GM18861 (cell line): Measurements from ENCODE around the gene GRM8.
A peak's percentile ranks its signal among the peaks of the same experiment; 100 is the strongest.

Source experiments
- ATAC-seq: cut with Tn5 transposase; IDR thresholded peaks from one replicate; pipeline ENCODE4 v1.9.1; 2021; ENCODE audit not compliant: unreplicated experiment

The GRM8 gene

GRCh38 chr7:127151379-127151778 lies 101.4 kb downstream of the GRM8 start:
- no peak for ATAC-seq

GRCh38 chr7:127150543-127150942 lies 102.2 kb downstream of the GRM8 start:
- ATAC-seq: no peak

GRCh38 chr7:127146746-127147536 lies 105.8 kb downstream of the GRM8 start:
- ATAC-seq: no peak

GRCh38 chr7:127137146-127137545 lies 115.6 kb downstream of the GRM8 start:
- no peak for ATAC-seq

GRCh38 chr7:127135871-127136485 lies 116.8 kb downstream of the GRM8 start:
- no peak for ATAC-seq

GRCh38 chr7:127123220-127123619 lies 129.5 kb downstream of the GRM8 start:
- ATAC-seq: no peak

- no peak for ATAC-seq
These were observed 133.2 kb downstream of the GRM8 start for GRCh38 chr7:127119517-127119916.

- ATAC-seq: peak; percentile 45
These were observed 137.9 kb downstream of the GRM8 start for GRCh38 chr7:127114742-127115265.

GRCh38 chr7:127107601-127108007 lies 145.1 kb downstream of the GRM8 start:
- ATAC-seq: peak; percentile 92

- no peak for ATAC-seq
These were observed 159.4 kb downstream of the GRM8 start for GRCh38 chr7:127093340-127093739.

- no peak for ATAC-seq
These were observed 161.1 kb downstream of the GRM8 start for GRCh38 chr7:127091620-127092019.

GRCh38 chr7:127089146-127089545 lies 163.6 kb downstream of the GRM8 start:
- ATAC-seq: no peak

GRCh38 chr7:127081539-127081938 lies 171.2 kb downstream of the GRM8 start:
- no peak for ATAC-seq

- no peak for ATAC-seq
These were observed 172.2 kb downstream of the GRM8 start for GRCh38 chr7:127080576-127080975.

- ATAC-seq: no peak
These were observed 185.8 kb downstream of the GRM8 start for GRCh38 chr7:127066974-127067373.

- ATAC-seq: no peak
These were observed 193.3 kb downstream of the GRM8 start for GRCh38 chr7:127059475-127059874.

GRCh38 chr7:127057918-127058317 lies 194.8 kb downstream of the GRM8 start:
- no peak for ATAC-seq

GRCh38 chr7:127056202-127056601 lies 196.5 kb downstream of the GRM8 start:
- no peak for ATAC-seq

GRCh38 chr7:127047521-127047920 lies 205.2 kb downstream of the GRM8 start:
- ATAC-seq: no peak

GRCh38 chr7:127041689-127042452 lies 210.9 kb downstream of the GRM8 start:
- no peak for ATAC-seq

- ATAC-seq: no peak
These were observed 212.7 kb downstream of the GRM8 start for GRCh38 chr7:127040042-127040441.

GRCh38 chr7:127039541-127039940 lies 213.2 kb downstream of the GRM8 start:
- no peak for ATAC-seq
